HEK293T (cell line): ENCODE measurements around the gene TEPSIN.

Source experiments
- CTCF ChIA-PET: fragments of 350-600 bp; formaldehyde crosslinking; extraction: SDS; loops from one replicate; lab custom pipeline; 2021; ENCODE audit warnings: antibody characterized with exemption, inconsistent platforms; lab: Yijun Ruan, JAX
- POLR2A ChIA-PET: fragments of 350-600 bp; formaldehyde crosslinking; extraction: SDS; loops from one replicate; lab custom pipeline; 2020; ENCODE audit warnings: antibody characterized with exemption, inconsistent platforms; lab: Yijun Ruan, JAX
- DNase-seq: peaks from one replicate; pipeline ENCODE4 v3.0.0; 2012; ENCODE audit warnings: mixed read lengths; ENCODE audit errors: extremely low spot score
- ARNT ChIP-seq: fragments of 450-650 bp; IDR thresholded peaks from 2 replicates; pipeline ENCODE4 v1.6.1; 2017; ENCODE audit warnings: mild to moderate bottlenecking
- BHLHE40 ChIP-seq: fragments of 450-650 bp; IDR thresholded peaks from 2 replicates; pipeline ENCODE4 v1.6.1; 2016; ENCODE audit warnings: mild to moderate bottlenecking, moderate library complexity, borderline replicate concordance
- CTBP1 ChIP-seq: fragments of 450-650 bp; IDR thresholded peaks from 2 replicates; pipeline ENCODE4 v1.6.1; 2016; ENCODE audit warnings: borderline replicate concordance
- ELF4 ChIP-seq: fragments of 450-650 bp; IDR thresholded peaks from 2 replicates; pipeline ENCODE4 v1.6.1; 2017; ENCODE audit warnings: antibody characterized with exemption
- FOXA1 ChIP-seq: fragments of 450-650 bp; IDR thresholded peaks from 2 replicates; pipeline ENCODE4 v1.6.1; 2016; ENCODE audit warnings: mild to moderate bottlenecking
- FOXK2 ChIP-seq: fragments of 450-650 bp; IDR thresholded peaks from 2 replicates; pipeline ENCODE4 v1.6.1; 2016; ENCODE audit warnings: mild to moderate bottlenecking
- FOXM1 ChIP-seq: fragments of 450-650 bp; IDR thresholded peaks from 2 replicates; pipeline ENCODE4 v1.6.1; 2017; ENCODE audit warnings: mild to moderate bottlenecking, borderline replicate concordance
- HDGF ChIP-seq: fragments of 450-650 bp; IDR thresholded peaks from 2 replicates; pipeline ENCODE4 v1.6.1; 2017; ENCODE audit warnings: antibody characterized with exemption, borderline replicate concordance
- L3MBTL2 ChIP-seq: fragments of 450-650 bp; conservative IDR thresholded peaks from 2 replicates; pipeline ENCODE4 v1.6.1; 2016; ENCODE audit warnings: mild to moderate bottlenecking
- LEF1 ChIP-seq: fragments of 450-650 bp; IDR thresholded peaks from 2 replicates; pipeline ENCODE4 v1.6.1; 2017; ENCODE audit warnings: mild to moderate bottlenecking, borderline replicate concordance
- NFRKB ChIP-seq: fragments of 450-650 bp; IDR thresholded peaks from 2 replicates; pipeline ENCODE4 v1.6.1; 2016; ENCODE audit warnings: mild to moderate bottlenecking, moderate library complexity
- SP1 ChIP-seq: fragments of 450-650 bp; IDR thresholded peaks from 2 replicates; pipeline ENCODE4 v1.6.1; 2017
- SUZ12 ChIP-seq: fragments of 450-650 bp; IDR thresholded peaks from 2 replicates; pipeline ENCODE4 v1.6.1; 2016; ENCODE audit warnings: mild to moderate bottlenecking
- TARDBP ChIP-seq: fragments of 450-650 bp; IDR thresholded peaks from 2 replicates; pipeline ENCODE4 v1.6.1; 2016
- ZNF384 ChIP-seq: fragments of 450-650 bp; IDR thresholded peaks from 2 replicates; pipeline ENCODE4 v1.6.1; 2016
- TF ChIP-seq, protein P1 (sequence below): fragments of 450-650 bp; IDR thresholded peaks from 2 replicates; pipeline ENCODE4 v1.6.1; 2016

Gene TEPSIN, protein sequence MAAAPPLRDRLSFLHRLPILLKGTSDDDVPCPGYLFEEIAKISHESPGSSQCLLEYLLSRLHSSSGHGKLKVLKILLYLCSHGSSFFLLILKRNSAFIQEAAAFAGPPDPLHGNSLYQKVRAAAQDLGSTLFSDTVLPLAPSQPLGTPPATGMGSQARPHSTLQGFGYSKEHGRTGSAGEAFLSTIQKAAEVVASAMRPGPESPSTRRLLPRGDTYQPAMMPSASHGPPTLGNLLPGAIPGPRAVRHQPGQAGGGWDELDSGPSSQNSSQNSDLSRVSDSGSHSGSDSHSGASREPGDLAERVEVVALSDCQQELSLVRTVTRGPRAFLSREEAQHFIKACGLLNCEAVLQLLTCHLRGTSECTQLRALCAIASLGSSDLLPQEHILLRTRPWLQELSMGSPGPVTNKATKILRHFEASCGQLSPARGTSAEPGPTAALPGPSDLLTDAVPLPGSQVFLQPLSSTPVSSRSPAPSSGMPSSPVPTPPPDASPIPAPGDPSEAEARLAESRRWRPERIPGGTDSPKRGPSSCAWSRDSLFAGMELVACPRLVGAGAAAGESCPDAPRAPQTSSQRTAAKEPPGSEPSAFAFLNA

DNA sequence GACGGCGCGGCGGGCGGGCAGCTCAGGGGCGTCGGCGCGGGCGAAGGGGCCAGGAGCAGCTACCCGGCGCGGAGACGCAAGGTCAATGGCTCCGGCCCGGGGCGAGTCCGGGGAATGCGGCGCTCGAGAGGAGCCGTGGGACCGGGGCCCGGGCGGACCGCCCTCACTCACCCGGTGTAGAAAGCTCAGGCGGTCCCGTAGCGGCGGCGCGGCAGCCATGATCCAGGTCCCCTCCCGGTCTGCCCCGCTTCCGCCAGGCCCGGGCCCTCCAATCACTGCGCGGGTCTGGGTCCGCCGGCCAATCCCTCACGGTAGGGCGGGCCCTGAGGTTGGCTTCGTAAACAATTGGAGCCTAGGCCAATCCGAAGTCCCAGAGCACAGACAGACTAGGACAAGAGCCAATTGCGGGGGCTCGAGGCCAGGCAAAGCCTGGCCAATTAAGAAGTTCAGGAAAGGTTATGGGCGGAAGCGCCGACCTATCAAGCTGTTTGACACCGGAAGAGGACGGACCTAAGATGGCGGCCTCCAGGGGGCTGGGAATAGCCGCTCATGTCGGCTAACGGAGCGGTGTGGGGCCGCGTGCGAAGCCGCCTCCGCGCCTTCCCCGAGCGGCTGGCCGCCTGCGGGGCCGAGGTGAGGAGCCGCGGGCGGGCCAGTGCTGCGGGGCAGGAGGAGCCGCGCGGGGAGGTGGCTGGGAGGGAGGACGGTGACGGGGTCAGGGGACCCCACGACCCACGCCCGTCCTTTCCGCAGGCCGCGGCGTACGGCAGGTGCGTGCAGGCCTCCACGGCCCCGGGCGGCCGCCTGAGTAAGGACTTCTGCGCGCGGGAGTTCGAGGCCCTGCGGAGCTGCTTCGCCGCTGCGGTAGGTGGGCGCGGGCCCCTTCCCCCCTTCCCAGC, at the start of gene TEPSIN, which contains the start of gene NDUFAF8:
TSS of gene TEPSIN (minus strand) at position 241 of the 899 bp plus-strand sequence. CDS start at position 219, 22 bp downstream.
TSS of gene NDUFAF8 (plus strand) at position 504 of the 899 bp plus-strand sequence. CDS start at position 550, 46 bp downstream.
- ChIA-PET CTCF (interaction anchor here (0.6 to 1.5 kb wide), 4 partner anchors 9 to 216 kb away, joined by 3 to 4 read pairs (median 3); no protein-coding TSS in a partner anchor), POLR2A (interaction anchor here (0.6 to 3.0 kb wide), 22 partner anchors 9 to 276 kb away, joined by 3 to 23 read pairs (median 5); partner anchors contain the start of genes AATK, CEP131, PVALEF and SLC38A10)
- TF ChIP-seq SP1 (no peak), NFRKB (no peak; the same call in 1 of the 2 replicates), FOXM1 (no peak), L3MBTL2 (no peak), FOXK2 (no peak), CTBP1 (no peak), LEF1 (peak; percentile 22; the same call in 1 of the 2 replicates), HDGF (no peak), ARNT (no peak), SUZ12 (no peak), ZNF384 (no peak), ELF4 (peak; percentile 97), TARDBP (no peak), BHLHE40 (no peak), FOXA1 (no peak)
- TF ChIP-seq, protein P1, sequence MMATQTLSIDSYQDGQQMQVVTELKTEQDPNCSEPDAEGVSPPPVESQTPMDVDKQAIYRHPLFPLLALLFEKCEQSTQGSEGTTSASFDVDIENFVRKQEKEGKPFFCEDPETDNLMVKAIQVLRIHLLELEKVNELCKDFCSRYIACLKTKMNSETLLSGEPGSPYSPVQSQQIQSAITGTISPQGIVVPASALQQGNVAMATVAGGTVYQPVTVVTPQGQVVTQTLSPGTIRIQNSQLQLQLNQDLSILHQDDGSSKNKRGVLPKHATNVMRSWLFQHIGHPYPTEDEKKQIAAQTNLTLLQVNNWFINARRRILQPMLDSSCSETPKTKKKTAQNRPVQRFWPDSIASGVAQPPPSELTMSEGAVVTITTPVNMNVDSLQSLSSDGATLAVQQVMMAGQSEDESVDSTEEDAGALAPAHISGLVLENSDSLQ, result peak; percentile 100
- peak; percentile 99 for DNase-seq

GRCh38 chr17:81287741-81288430, 49.0 kb upstream of the TEPSIN start:
- POLR2A ChIA-PET, result no interaction called here
- no peak for DNase-seq
- TF ChIP-seq ARNT (no peak), FOXK2 (no peak), ELF4 (no peak), L3MBTL2 (no peak), NFRKB (no peak), LEF1 (no peak), FOXM1 (no peak), FOXA1 (no peak), SP1 (no peak), TARDBP (no peak), CTBP1 (no peak)
- TF ChIP-seq, protein P1, result no peak
- CTCF ChIA-PET, result no interaction called here

DNA sequence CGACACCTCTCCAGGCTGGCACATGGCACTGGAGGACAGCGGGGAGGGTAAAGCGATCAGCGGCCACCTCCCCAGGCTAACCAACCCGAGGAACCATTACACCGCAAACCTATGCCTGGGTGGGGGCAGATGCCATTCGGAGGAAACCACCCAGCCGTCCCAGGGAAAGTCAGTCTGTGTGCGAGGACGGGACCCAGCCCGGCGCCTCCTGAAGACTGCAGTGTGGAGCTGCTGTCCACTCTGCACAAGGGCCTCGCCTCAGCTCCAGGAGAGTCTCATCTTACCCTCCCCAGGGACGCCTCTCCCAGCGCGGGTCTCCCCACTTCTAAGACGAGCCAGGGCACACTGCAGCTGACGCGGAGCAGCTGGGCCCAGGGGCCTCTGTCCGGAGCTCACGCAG, 48.3 kb upstream of the TEPSIN start:
- TF ChIP-seq TARDBP, result no peak
- TF ChIP-seq ZNF384, result no peak
- no peak for TF ChIP-seq FOXA1
- TF ChIP-seq, protein P1, result no peak
- TF ChIP-seq BHLHE40, result no peak
- TF ChIP-seq SUZ12, result no peak
- no peak for TF ChIP-seq FOXM1
- no peak for TF ChIP-seq SP1
- no peak for TF ChIP-seq ARNT
- no peak for TF ChIP-seq ELF4
- no peak for TF ChIP-seq LEF1
- TF ChIP-seq L3MBTL2, result no peak
- TF ChIP-seq HDGF, result no peak
- DNase-seq, result no peak
- POLR2A ChIA-PET, result no interaction called here
- CTCF ChIA-PET, result no interaction called here

GRCh38 chr17:81286491-81287145, 47.8 kb upstream of the TEPSIN start:
- CTCF ChIA-PET, result no interaction called here
- no peak for TF ChIP-seq L3MBTL2
- TF ChIP-seq FOXM1, result no peak
- no peak for TF ChIP-seq HDGF
- POLR2A ChIA-PET, result no interaction called here
- no peak for DNase-seq
